Left lung (tissue), 10 donors: Measurements from ENCODE around the gene RXFP2. TPM values are rescaled to one million over a fixed set of nuclear protein-coding genes. Genes with fewer than 3 reads are reported as not detected.

Source experiments
- ATAC-seq: fragments of 200-7000 bp; cut with Tn5 transposase; one replicate; pipeline ENCODE4 v1.9.1; 2020; ENCODE audit warnings: moderate library complexity
- DNase-seq, 4 donors: peaks; one replicate each; pipeline ENCODE4 v3.0.0-alpha.2; 2013 to 2020
- H3K27ac ChIP-seq, 2 donors: fragments of 200-600 bp; sonication (generic) in 1 of 2; one replicate each; pipeline versions ENCODE4 v1.5.0 to v1.8.0; 2020 to 2021
- H3K27me3 ChIP-seq, 2 donors: fragments of 200-600 bp; sonication (generic) in 1 of 2; one replicate each; pipeline versions ENCODE4 v1.5.0 to v1.8.0; 2020 to 2021
- H3K36me3 ChIP-seq, 2 donors: fragments of 200-600 bp; sonication (generic) in 1 of 2; one replicate each; pipeline versions ENCODE4 v1.5.0 to v1.8.0; 2020 to 2021
- H3K4me1 ChIP-seq, 2 donors: fragments of 200-600 bp; one replicate each; pipeline ENCODE4 v1.8.0; 2021
- H3K4me3 ChIP-seq, 2 donors: fragments of 200-600 bp; sonication (generic) in 1 of 2; one replicate each; pipeline versions ENCODE4 v1.5.0 to v1.8.0; 2020 to 2021; ENCODE audit warnings: mild to moderate bottlenecking in 1 of 2
- H3K9me3 ChIP-seq, 2 donors: fragments of 200-600 bp; sonication (generic) in 1 of 2; one replicate each; pipeline versions ENCODE4 v1.5.0 to v1.8.0; 2020 to 2021
- CTCF ChIP-seq, 2 donors: fragments of 200-600 bp; sonication (generic) in 1 of 2; IDR thresholded peaks; one replicate each; pipeline versions ENCODE4 v1.5.0 to v1.8.0; 2021; ENCODE audit warnings: antibody characterized with exemption in 2 of 2
- intact Hi-C, 2 donors: fragments of 100-400 bp; cut with DNase I; formaldehyde crosslinking; loops; one replicate each; pipeline versions ENCODE4 v1.11.2 to v1.14.2; 2022
- polyA plus RNA-seq, 6 donors: library from polyadenylated mRNA; unstranded; fragments of 120-200 nt; gene quantifications; one replicate each; pipeline ENCODE4 v1.2.1, GENCODE V29; 2013; ENCODE audit not compliant: insufficient read length in 6 of 6
- total RNA-seq, 2 donors: library from RNA; stranded (reverse); fragmentation: NEBNext Ultra II Directional; extraction: Animal tissue kit (Norgen Biotek cat#: 25700); gene quantifications; one replicate each; pipeline ENCODE4 v1.2.1, GENCODE V29; 2021
- donor health status: DM: no; HTN: yes; CAD: no.
- donor health status: DM: no; HTN: no; CAD: no.

Gene RXFP2
- total and polyA plus RNA-seq, 8 donors: not detected

- peaks cover 0 to 1% of the 10 kb centered on the region in 2 donors for H3K27me3 ChIP-seq
- intact Hi-C loops: no loop called here
- ATAC-seq: no peak
- no peak for DNase-seq
- H3K4me3 ChIP-seq: no peak overlapping the region
- no peaks in the 10 kb centered on the region for H3K4me1 ChIP-seq
- no peak for TF ChIP-seq CTCF (IDR thresholded peaks at IDR 0.05)
- no peaks in the 10 kb centered on the region for H3K9me3 ChIP-seq
- no peaks in the 10 kb centered on the region for H3K36me3 ChIP-seq
- no peak overlapping the region for H3K27ac ChIP-seq
Measured at GRCh38 chr13:31717583-31717982, 21.7 kb upstream of the RXFP2 start.

DNA sequence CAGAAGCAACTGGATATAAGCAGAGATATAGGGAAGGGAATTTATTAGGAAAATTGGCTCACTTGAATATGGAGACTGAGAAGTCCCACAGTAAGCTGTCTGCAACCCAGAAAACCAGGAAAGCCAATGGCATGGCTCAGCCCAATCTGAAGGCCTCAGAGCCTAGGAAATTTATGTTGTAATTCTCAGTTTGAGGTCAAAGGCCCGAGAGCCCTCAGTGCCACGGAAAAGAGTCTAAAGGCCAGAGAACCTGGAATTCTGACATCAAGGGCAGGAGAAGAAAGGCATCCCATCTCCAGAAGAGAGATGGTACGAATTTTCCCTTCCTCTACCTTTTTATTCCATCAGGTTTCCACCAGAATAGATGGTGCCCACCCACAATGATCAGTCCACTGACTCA is 20.1 kb upstream of the RXFP2 start:
- H3K36me3 ChIP-seq: no peaks in the 10 kb centered on the region
- intact Hi-C loops: no loop called here
- ATAC-seq (no peak), DNase-seq (no peak)
- no peaks in the 10 kb centered on the region for H3K4me1 ChIP-seq
- TF ChIP-seq CTCF (IDR thresholded peaks at IDR 0.05): no peak
- no peaks in the 10 kb centered on the region for H3K9me3 ChIP-seq
- peaks cover 0 to 5% of the 10 kb centered on the region in 2 donors for H3K27me3 ChIP-seq
- H3K27ac ChIP-seq: no peak overlapping the region
- no peak overlapping the region for H3K4me3 ChIP-seq

DNA sequence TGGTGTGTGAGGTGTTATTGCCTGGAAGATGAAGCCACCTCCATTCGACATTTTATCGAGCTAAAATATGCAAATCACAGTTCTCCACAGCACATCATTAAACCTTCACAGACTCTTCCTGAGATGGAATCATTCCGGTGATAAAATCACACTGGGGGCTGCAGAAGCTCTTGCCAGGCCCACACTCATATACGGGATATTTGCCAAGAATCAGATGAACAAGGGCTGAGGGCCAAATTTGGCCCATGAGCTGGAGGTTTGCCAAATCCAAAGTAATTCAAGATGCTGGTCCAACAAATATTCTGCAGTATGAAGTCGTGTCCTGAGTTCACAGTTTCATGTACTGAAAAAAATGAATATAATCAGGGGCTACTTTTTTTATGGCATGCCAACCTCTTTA is 16.7 kb upstream of the RXFP2 start:
- Histone ChIP-seq H3K27ac (no peak overlapping the region), H3K4me3 (no peak overlapping the region), H3K36me3 (no peaks in the 10 kb centered on the region), H3K9me3 (no peaks in the 10 kb centered on the region), H3K27me3 (peaks cover 0 to 5% of the 10 kb centered on the region in 2 donors), H3K4me1 (no peaks in the 10 kb centered on the region)
- no peak for ATAC-seq
- no peak for TF ChIP-seq CTCF (IDR thresholded peaks at IDR 0.05)
- intact Hi-C loops: no loop called here
- DNase-seq: no peak

DNA sequence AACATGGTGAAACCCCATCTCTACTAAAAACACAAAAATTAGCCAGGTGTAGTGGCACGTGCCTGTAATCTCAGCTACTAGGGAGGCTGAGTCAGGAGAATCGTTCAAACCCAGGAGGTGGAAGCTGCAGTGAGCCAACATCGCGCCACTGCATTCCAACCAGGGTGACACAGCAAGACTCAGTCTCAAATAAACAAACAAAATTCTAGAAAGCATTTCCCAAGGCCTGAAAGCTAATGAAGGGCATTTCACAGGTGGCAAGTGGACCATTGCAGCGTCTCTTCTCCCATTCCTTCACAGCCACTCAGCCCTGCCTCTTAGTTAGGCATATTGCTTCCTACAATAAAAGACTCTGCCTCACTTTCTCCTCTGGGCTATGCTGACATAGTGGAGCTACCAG is 13.5 kb upstream of the RXFP2 start:
- Histone ChIP-seq H3K9me3 (no peaks in the 10 kb centered on the region), H3K27ac (no peak overlapping the region), H3K4me3 (no peak overlapping the region), H3K36me3 (no peaks in the 10 kb centered on the region), H3K4me1 (no peaks in the 10 kb centered on the region), H3K27me3 (peaks cover 0 to 5% of the 10 kb centered on the region in 2 donors)
- DNase-seq (no peak), ATAC-seq (no peak)
- no peak for TF ChIP-seq CTCF (IDR thresholded peaks at IDR 0.05)
- intact Hi-C loops: no loop called here

GRCh38 chr13:31731921-31732320 is 7.4 kb upstream of the RXFP2 start:
- H3K4me1 ChIP-seq: peaks cover 0 to 11% of the 10 kb centered on the region in 2 donors
- no peak overlapping the region for H3K27ac ChIP-seq
- DNase-seq (no peak), ATAC-seq (no peak)
- TF ChIP-seq CTCF (IDR thresholded peaks at IDR 0.05): no peak
- H3K9me3 ChIP-seq: no peaks in the 10 kb centered on the region
- intact Hi-C loops: no loop called here
- H3K4me3 ChIP-seq: no peak overlapping the region
- no peaks in the 10 kb centered on the region for H3K36me3 ChIP-seq
- H3K27me3 ChIP-seq: no peaks in the 10 kb centered on the region
